Measurements from ENCODE around the gene ZNF488. TPM values are rescaled to one million over a fixed set of nuclear protein-coding genes. Genes with fewer than 3 reads are reported as not detected.

ZNF488 gene
- total RNA-seq, 1 donor from 2014 or later = 0.60 TPM

DNA sequence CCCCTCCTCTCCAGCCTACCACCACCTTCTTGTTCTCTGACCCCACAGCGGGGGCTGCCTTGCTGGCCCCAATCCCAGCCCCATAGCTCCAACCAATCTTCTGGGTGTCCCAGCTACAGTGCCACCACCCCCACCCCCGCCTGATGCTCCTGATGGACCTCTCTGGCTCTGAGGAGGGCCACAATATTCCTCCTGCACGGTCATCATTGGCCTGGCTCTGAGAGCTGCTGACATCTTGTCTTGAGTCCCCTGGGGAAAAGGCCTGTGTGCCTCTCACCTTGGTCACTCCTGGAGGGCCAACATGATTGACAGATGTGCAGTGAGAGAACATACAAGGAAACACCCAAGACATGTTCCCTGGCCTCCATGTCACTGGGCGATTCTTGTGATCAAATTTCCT lies 54.2 kb downstream of the ZNF488 start:
- ATAC-seq = no peak

- ATAC-seq = no peak
These were observed 57.2 kb downstream of the ZNF488 start for GRCh38 chr10:47326927-47327330.

GRCh38 chr10:47326306-47326926 lies 57.7 kb downstream of the ZNF488 start:
- ATAC-seq = peak; percentile 66

- ATAC-seq = no peak
These were observed 58.5 kb downstream of the ZNF488 start for GRCh38 chr10:47325303-47326291.

DNA sequence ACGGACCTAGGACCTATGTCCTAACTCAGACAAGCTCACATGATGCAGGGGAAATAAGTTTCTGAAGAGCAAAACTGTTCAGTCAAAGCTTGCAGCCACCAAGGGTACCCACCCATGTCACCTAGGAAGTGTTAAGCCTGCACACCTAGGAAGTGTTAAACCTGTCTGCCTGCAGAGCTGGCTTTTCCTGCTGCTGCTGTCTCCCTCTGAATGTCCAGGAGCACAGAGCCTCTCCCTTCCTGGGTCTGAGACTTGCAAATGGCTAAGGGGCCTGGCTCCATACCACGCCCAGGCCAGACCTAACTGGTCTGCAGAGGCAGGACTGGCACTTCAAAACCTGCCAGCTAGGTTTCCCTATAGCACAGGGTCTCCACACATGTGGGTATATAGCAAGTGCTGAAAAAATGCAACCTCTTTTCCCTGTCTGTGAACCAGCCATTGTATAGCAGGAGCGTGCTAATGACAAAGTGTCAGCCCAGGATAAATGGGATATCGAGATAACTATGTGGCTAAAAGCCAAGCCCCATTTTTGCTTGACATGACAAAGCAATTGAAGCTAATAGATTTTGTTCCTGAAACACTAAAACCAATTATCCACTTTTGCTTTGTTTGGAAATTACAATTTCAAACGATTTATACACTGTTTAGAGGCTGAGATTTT lies 60.3 kb downstream of the ZNF488 start:
- peak; percentile 71 for ATAC-seq

- ATAC-seq = no peak
These were observed 61.0 kb downstream of the ZNF488 start for GRCh38 chr10:47323087-47323486.

DNA sequence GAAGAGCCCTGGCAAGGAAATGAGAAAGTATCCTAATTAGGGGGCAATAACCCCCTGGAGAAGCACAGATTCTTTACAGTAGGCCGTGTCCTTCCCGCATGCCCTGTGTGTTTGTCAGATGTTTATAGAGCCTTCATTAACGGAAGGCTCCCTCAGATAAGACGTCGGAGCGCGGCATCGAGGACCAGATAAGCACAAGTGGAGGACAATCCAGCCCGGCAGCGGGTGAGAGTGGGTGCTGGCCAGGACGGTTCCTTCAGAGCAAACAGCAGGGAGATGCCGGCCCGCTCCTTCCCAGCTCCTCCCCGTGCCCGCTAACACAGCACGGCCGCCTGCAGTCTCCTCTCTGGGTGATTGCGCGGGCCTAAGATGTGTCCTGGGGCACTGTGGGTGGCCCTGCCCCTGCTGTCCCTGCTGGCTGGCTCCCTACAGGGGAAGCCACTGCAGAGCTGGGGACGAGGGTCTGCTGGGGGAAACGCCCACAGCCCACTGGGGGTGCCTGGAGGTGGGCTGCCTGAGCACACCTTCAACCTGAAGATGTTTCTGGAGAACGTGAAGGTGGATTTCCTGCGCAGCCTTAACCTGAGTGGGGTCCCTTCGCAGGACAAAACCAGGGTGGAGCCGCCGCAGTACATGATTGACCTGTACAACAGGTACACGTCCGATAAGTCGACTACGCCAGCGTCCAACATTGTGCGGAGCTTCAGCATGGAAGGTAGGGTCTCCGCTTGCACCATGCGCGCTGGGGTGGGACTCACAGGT lies 61.6 kb downstream of the ZNF488 start, which contains the start of gene GDF2:
GDF2 (plus strand) TSS at position 155 of the 762 bp plus-strand sequence; CDS start at position 370, 215 bp downstream.
- ATAC-seq = no peak

- ATAC-seq = no peak
These were observed 62.4 kb downstream of the ZNF488 start for GRCh38 chr10:47321521-47322195.

GRCh38 chr10:47320812-47321211 lies 63.3 kb downstream of the ZNF488 start:
- ATAC-seq = no peak

DNA sequence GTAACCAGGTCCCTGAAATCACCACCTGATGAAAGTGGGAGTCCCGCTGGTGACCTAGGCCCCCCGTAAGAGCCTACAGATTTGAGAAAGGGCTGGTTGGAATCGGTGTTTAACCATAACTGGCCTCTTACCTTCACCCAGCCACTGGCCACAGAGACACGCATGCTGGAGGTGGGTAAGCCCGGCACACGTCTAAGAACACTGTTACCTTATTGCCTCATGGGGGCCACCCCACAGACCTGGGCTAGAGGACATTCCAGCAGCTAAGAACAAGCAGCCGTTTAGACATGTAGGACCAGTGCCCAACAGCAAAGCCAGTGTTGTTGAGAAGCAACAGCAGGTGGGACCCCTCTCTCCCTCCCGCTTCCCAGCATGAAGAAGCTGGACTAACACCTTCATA lies 64.3 kb downstream of the ZNF488 start:
- ATAC-seq = no peak

DNA sequence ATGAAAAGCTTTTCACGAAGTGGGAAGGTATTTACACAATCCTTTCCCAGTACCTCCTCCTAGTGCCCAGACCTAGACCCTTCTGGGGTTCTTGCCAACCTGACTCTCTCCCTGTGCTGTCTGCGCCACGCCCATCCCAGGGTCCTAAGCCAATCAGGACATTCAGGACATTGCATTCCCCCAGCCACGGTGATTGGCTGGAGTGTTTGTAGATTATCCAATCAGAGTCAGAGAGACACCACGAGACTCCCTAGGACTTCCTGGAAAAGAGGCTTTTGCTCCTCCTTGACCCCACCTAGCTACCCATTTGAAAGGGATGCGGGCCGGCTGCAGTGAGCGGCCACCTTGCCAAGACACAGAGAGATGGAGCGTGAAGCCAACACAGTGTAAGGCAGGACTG lies 65.4 kb downstream of the ZNF488 start:
- no peak for ATAC-seq

GRCh38 chr10:47317251-47317650 lies 66.8 kb downstream of the ZNF488 start:
- ATAC-seq = no peak

- no peak for ATAC-seq
These were observed 68.0 kb downstream of the ZNF488 start for GRCh38 chr10:47316131-47316530.

Other genes starting within 250 kb of the ZNF488 start
- gene GDF10, start 84.1 kb downstream of the ZNF488 start, total RNA-seq = not detected
- gene GDF2, start 61.8 kb downstream of the ZNF488 start, total RNA-seq = not detected
- gene RBP3, start 35.9 kb downstream of the ZNF488 start, total RNA-seq = not detected
- gene ANXA8, start 99.8 kb upstream of the ZNF488 start, total RNA-seq = 203 TPM
- gene FAM25G, start 107.4 kb upstream of the ZNF488 start, total RNA-seq = 3.4 TPM
- gene AGAP9, start 139.3 kb upstream of the ZNF488 start, total RNA-seq = 3.0 TPM

Data from esophagus mucosa (tissue), 1 donor.